Heart left ventricle (tissue), 16 donors: ENCODE data around the gene PCNX1. TPM values are rescaled to one million over a fixed set of nuclear protein-coding genes. Genes with fewer than 3 reads are reported as not detected.

Experiments used
- ATAC-seq, 4 donors: fragments of 200-7000 bp; cut with Tn5 transposase; one replicate each; pipeline ENCODE4 v1.9.1; 2020 to 2022; ENCODE audit warnings: moderate library complexity in 4 of 4, mild to moderate bottlenecking in 3 of 4, moderate number of reproducible peaks in 1 of 4
- DNase-seq, 5 donors: peaks; one replicate each; pipeline ENCODE4 v3.0.0-alpha.2; 2020
- H3K27ac ChIP-seq, 12 donors: fragments of 200-600 bp; sonication (generic) in 4 of 12; one replicate each; pipeline versions ENCODE4 v1.5.0 to v1.8.0; 2016 to 2022; ENCODE audit warnings: mild to moderate bottlenecking in 2 of 12
- H3K27me3 ChIP-seq, 9 donors: fragments of 200-600 bp; sonication (generic) in 2 of 9; one replicate each; pipeline versions ENCODE4 v1.5.1 to v1.8.0; 2016 to 2022; ENCODE audit warnings: mild to moderate bottlenecking in 3 of 9
- H3K36me3 ChIP-seq, 9 donors: fragments of 200-600 bp; sonication (generic) in 2 of 9; one replicate each; pipeline versions ENCODE4 v1.5.0 to v1.8.0; 2018 to 2022; ENCODE audit warnings: mild to moderate bottlenecking in 2 of 9
- H3K4me1 ChIP-seq, 12 donors: fragments of 200-600 bp; sonication (generic) in 4 of 12; one replicate each; pipeline versions ENCODE4 v1.5.0 to v1.8.0; 2016 to 2022; ENCODE audit warnings: mild to moderate bottlenecking in 3 of 12
- H3K4me3 ChIP-seq, 12 donors: fragments of 200-600 bp; sonication (generic) in 4 of 12; one replicate each; pipeline versions ENCODE4 v1.5.0 to v1.8.0; 2017 to 2022; ENCODE audit warnings: mild to moderate bottlenecking in 9 of 12, moderate library complexity in 4 of 12
- H3K9me3 ChIP-seq, 12 donors: fragments of 200-600 bp; sonication (generic) in 4 of 12; one replicate each; pipeline versions ENCODE4 v1.5.0 to v1.8.0; 2016 to 2022; ENCODE audit warnings: mild to moderate bottlenecking in 1 of 12
- POLR2A ChIP-seq, 2 donors: fragments of 450-650 bp; IDR thresholded peaks; one replicate each; pipeline ENCODE4 v1.6.1; 2017; ENCODE audit warnings: antibody characterized with exemption in 2 of 2, mild to moderate bottlenecking in 2 of 2, moderate library complexity in 2 of 2
- WGBS, 4 donors: extraction: QIAGEN DNeasy Blood & Tissue Kit in 2 of 4; methylation state at CpG; one replicate each; pipeline versions ENCODE4 v1.1.5 to v1.1.7; 2013 to 2018; 5-methylcytosine and 5-hydroxymethylcytosine counted together
- intact Hi-C, 10 donors: fragments of 100-400 bp; cut with DNase I; formaldehyde crosslinking; loops; one replicate each; pipeline versions ENCODE4 v1.11.1 to v1.14.2; 2022
- polyA plus RNA-seq, 2 donors: library from polyadenylated mRNA; stranded (reverse); fragments of 200-250 nt; gene quantifications; one replicate each; pipeline ENCODE4 v1.2.3, GENCODE V29; 2013
- total RNA-seq, 9 donors: library from RNA; depleted of rRNA in 2 of 9; stranded (reverse); fragments of >200 nt in 2 of 9; fragmentation: NEBNext Ultra II Directional in 3 of 9; extraction: Animal tissue kit (Norgen Biotek cat#: 25700) in 3 of 9; gene quantifications; one replicate each; pipeline versions ENCODE4 v1.1.0 to v1.2.4, GENCODE V29; 2016 to 2023
- TF ChIP-seq, protein P1 (sequence below), 12 donors: fragments of 200-600 bp; sonication (generic) in 4 of 12; IDR thresholded peaks; one replicate each; pipeline versions ENCODE4 v1.5.0 to v1.8.0; 2018 to 2022; ENCODE audit warnings: antibody characterized with exemption in 12 of 12, mild to moderate bottlenecking in 5 of 12
- donor health status: ischemic (EF 13 %, LVEDD 7.1; RV severe dilation, severe dysfunction).
- donor health status: healthy with polysubstance abuse.
- donor health status: DM: no; HTN: yes; CAD: no.
- donor health status: DM: no; HTN: no; CAD: no.
- donor health status: ischemic (EF 25% LVEDD 6.9; RV normal size, moderate dysfunction).
- donor health status: ischemic (EF 25% LVEDD 5.7; RV mildly dilated, moderate dysfunction).
- donor health status: healthy.
- donor health status: DM: yes; HTN: yes; CAD: no.
- donor health status: ischemic (EF 35%, LVEDD 5.7; RV mildly dilated, moderate dysfunction).
- donor health status: nonischemic (EF 11% LVEDD 7.7; RV severe dilation, severe dysfunction).
- donor health status: DM: yes; HTN: yes; CAD: no.
- donor health status: PGD.
- donor health status: ischemic (EF 29% LVEDD 5.4; RV normal size, mild dysfunction).
- donor health status: nonischemic (EF 23%, LVEDD 6.1; RV moderate dilation, normal function).

Gene PCNX1
- total and polyA plus RNA-seq, 11 donors: 6.1 to 64.7 (median 52.7) TPM

DNA sequence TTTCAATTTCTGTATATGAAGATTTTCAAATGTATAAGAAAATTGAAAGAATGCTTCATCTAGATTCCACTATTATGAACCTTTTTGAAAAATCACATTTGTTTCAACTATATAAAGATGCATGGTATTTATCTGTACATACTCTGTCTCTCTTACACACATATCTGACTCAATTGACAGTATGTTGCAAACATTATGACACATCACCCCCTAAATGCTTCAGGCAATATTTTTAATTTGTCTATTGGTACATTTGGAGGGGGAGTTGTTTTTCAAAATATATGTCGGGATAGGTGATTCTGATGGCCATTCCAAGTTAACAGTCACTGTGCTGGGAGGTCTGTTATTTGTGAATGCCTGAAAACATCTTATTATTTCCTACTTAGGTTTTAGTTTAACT lies 14.4 kb downstream of the PCNX1 start:
- intact Hi-C loops: loop anchor here in 1 of 10 donors (5.0 kb wide), 1 partner anchor 36 kb away; no protein-coding TSS in a partner anchor
- H3K9me3 ChIP-seq: no peaks in the 10 kb centered on the region
- 80 to 90% (median 86%) methylated on average over 1 of the region's 1 CpG for WGBS, 4 donors
- H3K4me1 ChIP-seq: peaks cover 0 to 76% (median 25%) of the 10 kb centered on the region in 12 donors
- no peaks in the 10 kb centered on the region for H3K27me3 ChIP-seq
- H3K36me3 ChIP-seq: peaks cover 0 to 7% (median 0%) of the 10 kb centered on the region in 9 donors
- H3K27ac ChIP-seq: no peak overlapping the region
- TF ChIP-seq, protein P1, sequence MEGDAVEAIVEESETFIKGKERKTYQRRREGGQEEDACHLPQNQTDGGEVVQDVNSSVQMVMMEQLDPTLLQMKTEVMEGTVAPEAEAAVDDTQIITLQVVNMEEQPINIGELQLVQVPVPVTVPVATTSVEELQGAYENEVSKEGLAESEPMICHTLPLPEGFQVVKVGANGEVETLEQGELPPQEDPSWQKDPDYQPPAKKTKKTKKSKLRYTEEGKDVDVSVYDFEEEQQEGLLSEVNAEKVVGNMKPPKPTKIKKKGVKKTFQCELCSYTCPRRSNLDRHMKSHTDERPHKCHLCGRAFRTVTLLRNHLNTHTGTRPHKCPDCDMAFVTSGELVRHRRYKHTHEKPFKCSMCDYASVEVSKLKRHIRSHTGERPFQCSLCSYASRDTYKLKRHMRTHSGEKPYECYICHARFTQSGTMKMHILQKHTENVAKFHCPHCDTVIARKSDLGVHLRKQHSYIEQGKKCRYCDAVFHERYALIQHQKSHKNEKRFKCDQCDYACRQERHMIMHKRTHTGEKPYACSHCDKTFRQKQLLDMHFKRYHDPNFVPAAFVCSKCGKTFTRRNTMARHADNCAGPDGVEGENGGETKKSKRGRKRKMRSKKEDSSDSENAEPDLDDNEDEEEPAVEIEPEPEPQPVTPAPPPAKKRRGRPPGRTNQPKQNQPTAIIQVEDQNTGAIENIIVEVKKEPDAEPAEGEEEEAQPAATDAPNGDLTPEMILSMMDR (IDR thresholded peaks at IDR 0.05): no peak
- no peak for TF ChIP-seq POLR2A (IDR thresholded peaks at IDR 0.05)
- ATAC-seq (no peak), DNase-seq (no peak)
- no peak overlapping the region for H3K4me3 ChIP-seq

DNA sequence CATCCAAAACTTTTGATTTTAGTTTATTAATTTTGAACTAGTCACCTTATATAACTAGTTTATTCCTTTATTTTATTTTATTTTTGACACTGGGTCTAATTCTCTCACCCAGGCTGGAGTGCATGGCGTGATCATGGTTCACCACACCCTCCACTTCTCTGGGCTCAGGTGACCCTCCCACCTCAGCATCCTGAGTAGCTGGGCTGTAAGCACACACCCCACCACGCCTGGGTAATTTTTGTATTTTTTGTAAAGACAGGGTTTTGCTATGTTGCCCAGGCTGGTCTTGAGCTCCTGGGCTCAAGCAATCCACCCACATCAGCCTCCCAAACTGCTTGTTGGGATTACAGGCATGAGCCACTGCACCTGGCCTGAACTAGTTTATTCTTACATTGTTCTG lies 17.3 kb downstream of the PCNX1 start:
- DNase-seq (no peak), ATAC-seq (no peak)
- Histone ChIP-seq H3K4me1 (peaks cover 0 to 64% (median 22%) of the 10 kb centered on the region in 12 donors), H3K36me3 (no peaks in the 10 kb centered on the region), H3K9me3 (no peaks in the 10 kb centered on the region), H3K27ac (no peak overlapping the region), H3K4me3 (no peak overlapping the region), H3K27me3 (no peaks in the 10 kb centered on the region)
- TF ChIP-seq POLR2A (IDR thresholded peaks at IDR 0.05): no peak
- TF ChIP-seq, protein P1 (IDR thresholded peaks at IDR 0.05): no peak
- WGBS, 4 donors: 84 to 94% (median 90%) methylated on average over 2 of the region's 2 CpGs
- intact Hi-C loops: loop anchor here in 1 of 10 donors (5.0 kb wide), 1 partner anchor 33 kb away; no protein-coding TSS in a partner anchor

DNA sequence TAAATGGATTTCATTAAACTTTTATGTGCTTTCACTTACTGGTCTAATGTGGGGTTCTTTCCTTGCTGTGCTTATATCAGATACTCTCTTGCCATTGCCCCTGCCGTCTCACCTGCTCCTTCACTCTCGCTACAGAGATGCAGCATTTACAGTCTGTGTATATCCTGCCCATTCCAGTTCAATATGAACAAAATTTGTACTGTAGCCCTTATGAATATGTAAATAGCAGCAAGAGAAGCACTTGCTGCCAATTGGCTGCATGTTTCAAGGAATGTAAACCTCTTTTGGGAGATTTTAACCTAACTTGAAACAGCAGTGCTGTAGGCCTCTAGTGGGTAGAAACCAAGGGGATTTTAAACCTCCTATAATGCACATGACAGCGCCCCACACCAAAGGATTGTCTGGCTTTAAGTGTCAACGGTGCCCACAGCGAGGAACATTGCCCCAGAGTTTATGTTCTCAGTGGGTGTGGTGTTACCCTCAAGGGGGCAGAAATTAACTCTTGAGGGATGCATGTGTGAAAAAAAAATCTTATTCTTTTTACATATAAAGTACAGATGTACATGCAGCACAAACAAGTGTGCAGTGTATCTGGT lies 19.1 kb downstream of the PCNX1 start:
- ATAC-seq (no peak), DNase-seq (no peak)
- H3K36me3 ChIP-seq: no peaks in the 10 kb centered on the region
- no peaks in the 10 kb centered on the region for H3K9me3 ChIP-seq
- H3K4me1 ChIP-seq: peaks cover 0 to 61% (median 15%) of the 10 kb centered on the region in 12 donors
- no peak overlapping the region for H3K27ac ChIP-seq
- TF ChIP-seq POLR2A (IDR thresholded peaks at IDR 0.05): no peak
- TF ChIP-seq, protein P1 (IDR thresholded peaks at IDR 0.05): no peak
- intact Hi-C loops: no loop called here
- no peak overlapping the region for H3K4me3 ChIP-seq
- no peaks in the 10 kb centered on the region for H3K27me3 ChIP-seq
- WGBS, 4 donors: 73 to 85% (median 77%) methylated on average over 5 of the region's 5 CpGs

DNA sequence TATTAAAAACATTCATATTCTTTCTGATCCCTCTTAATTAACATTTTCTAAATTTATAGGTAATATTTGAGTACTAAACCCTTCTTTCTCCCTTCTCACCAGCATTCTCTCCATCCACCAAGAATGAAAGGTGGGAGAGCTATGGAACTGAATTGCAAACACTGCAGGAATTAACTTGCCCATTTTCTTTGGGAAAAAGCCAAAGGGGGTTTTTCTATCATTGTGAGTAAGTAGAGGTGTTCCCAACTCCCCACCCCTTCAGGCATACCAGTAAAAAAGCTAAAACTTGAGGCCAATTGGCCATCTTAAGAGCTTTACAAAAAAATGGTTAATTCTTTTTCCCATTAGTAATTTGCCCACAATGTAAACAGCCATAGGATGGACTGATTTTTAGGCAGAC lies 23.7 kb downstream of the PCNX1 start:
- TF ChIP-seq, protein P1 (IDR thresholded peaks at IDR 0.05): no peak
- no peak for TF ChIP-seq POLR2A (IDR thresholded peaks at IDR 0.05)
- no peak for DNase-seq
- no peak for ATAC-seq
- intact Hi-C loops: no loop called here
- Histone ChIP-seq H3K36me3 (no peaks in the 10 kb centered on the region), H3K9me3 (no peaks in the 10 kb centered on the region), H3K4me1 (peaks cover 3 to 64% (median 40%) of the 10 kb centered on the region in 12 donors), H3K4me3 (no peak overlapping the region), H3K27ac (no peak overlapping the region), H3K27me3 (no peaks in the 10 kb centered on the region)
